ENCODE results near the gene BTF3L4.

The BTF3L4 gene

DNA sequence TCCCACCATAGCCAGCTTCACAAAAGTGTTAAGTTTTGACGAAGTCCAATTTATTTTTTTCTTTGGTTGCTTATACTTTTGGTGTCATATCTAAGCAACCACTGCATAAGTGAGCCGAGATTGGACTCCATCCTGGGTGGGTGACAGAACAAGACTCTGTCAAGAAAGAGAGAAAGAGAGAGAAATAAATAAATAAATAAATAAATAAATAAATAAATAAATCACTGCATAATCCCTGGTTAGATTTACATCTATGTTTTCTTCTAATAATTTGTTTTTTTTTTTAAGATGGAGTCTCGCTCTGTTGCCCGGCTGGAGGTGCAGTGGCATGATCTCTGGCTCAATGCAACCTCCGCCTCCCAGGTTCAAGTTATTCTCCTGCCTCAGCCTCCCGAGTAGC, 67.5 kb downstream of the BTF3L4 start:
- no peak for DNase-seq (ENCODE audit: low read depth in 2 of 2)

DNA sequence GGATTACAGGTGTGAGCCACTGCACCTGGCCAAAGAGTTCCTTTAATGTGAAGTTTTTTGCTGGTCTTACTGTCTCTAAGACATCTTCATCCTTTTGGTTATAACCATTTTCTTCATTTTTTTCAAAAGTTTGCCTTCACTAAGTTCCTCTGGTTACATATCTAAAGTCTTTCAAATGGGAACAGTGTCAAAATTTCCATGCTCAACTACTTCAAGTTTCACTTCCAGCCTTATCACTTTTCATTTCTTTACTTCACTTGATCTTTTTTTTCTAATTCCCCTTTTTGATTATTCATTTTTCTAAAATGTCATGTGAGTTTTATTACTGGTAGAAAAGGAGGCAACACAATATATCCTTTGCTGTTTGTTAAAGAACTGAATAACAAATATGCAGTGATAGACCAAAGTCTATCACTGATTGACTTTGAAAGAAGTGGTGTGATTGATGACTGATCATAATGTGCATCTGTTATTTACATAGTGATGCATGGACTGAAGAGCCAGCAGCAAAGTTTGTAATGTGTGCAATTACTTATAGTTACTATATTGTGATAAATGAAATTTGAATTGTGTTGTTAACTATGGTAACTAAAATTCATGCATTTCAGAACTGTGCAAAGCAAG, 69.8 kb downstream of the BTF3L4 start:
- DNase-seq (ENCODE audit: low read depth in 2 of 2), result no peak

DNA sequence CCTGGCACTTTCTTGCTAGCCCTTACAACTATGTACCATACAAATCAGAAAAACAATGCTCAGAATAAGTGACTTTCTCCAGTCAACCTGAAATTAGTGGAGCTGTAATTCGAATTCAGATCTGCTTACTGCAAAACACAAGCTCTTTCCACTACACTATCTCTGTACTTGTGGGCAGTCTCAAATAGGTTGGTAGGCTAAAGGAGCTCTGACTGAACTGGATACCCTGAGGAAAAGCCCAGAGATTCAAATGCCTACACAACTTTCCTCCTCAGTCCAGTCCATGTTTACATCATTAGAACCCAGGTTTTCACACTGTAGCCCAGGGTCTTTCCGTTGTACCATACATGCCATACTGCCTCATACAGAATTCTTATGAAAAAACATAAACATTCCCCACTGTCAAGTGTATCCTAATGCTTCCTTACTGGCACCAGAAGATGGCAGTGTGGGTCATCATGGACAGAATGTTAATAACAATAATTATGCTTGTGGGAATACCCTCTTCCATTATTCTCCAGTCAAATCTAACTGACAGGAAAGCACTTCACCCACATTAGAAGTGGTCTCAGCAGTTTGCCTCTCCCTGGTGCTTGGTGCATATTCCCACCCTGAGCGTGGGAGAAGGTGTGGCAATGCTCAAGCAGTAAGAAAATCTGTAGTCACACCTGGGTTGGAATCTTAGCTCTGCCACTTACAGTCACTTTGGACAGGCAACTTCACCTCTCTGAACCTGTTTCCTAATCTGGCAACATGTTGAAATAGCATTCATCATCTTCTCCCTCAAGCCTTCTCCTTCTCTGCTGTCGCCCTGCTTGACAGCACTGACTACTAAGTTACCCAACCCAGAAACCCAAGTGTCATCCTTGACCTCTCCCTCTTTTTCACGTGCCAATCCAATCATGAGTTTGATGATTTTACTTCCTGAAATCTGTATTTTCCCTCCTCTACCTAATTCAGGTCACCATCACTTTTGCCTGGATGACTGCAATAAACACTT, 71.4 kb downstream of the BTF3L4 start:
- DNase-seq (ENCODE audit: low read depth in 2 of 2), result no peak

DNA sequence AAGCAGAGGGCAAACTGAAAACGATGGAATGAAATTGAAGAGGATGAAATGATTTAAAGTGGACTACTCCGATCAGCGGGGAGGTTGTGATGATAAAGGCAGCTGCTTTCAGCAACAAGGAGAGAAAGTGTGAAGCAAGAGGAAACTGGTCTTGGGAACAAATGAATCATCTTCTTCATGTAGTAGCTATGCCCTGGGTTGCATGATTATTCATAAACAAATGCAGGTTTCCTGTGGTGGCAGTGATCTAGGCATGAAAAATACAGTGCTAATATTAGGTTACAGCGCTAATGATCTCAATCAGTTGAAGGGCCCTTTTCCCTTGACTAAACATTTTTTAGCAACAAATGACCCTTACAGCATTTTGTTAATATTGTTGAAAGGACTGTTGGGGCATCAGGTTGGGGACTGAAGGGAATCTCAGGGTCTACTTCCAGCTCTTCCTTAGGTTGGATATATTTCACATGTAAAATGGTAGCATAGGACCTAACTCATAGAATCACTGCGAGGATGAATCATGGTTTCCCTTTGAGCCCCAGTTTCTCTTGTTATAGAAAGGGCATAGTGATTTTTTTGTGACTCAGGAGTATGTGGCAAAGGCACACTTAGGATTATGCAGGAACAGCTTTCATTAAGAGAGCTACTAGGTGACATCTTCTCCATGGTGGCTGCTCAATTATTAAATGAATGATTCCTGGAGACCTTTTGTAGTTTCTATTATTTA, 83.9 kb downstream of the BTF3L4 start:
- DNase-seq (ENCODE audit: low read depth in 2 of 2), result no peak
